ENCODE results near the gene GREB1L.
"Not testable (repeated sequence)": the region's sequence is repeated elsewhere in the genome, so short reads cannot be mapped to it uniquely, and the experiment has no call there.

The GREB1L gene

DNA sequence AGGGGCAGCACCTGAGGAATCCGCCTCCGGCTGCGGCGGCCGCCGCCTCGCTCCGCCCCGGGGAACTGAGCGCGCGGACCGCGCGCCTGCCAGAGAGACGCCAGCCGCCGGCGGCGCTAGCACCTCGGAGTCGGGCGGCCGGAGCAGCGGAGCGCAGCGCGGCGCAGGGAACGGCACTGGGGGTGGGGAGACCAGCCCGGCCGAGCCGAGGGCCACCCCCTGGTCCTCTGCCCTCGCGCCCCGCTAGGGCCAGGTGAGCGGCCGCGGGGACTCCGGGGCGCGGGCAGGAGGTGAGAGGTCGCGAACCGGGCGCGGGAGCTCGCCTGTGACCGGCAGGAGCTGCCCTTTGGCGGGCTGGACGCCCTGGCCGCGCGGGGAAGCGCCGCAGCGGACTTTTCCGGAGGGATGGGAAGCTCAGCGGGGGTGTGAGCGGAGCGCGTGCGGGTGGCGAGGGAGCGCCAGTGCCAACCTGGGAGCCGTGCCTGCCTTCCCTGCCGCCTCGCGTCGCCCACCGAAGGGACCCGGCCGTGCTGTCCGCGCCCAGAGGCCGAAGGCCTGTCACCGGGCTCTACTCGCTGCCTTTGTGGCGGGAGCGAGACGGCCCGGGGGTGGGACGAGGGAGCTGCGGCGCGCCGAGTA lies at the start of gene GREB1L:
Gene GREB1L (plus strand): TSS at position 92 of the 639 bp plus-strand sequence. CDS start 141,287 bp downstream, outside the sequence.
- Mint-ChIP-seq H3K4me3 (no peak within 1 kb of the TSS), H3K27me3 (peaks cover 37% of the 10 kb centered on the region), H3K9me3 (no peaks in the 10 kb centered on the region), H3K27ac (no peak within 1 kb of the TSS), H3K36me3 (no peaks in the 10 kb centered on the region), H3K4me1 (peaks cover 3% of the 10 kb centered on the region)

DNA sequence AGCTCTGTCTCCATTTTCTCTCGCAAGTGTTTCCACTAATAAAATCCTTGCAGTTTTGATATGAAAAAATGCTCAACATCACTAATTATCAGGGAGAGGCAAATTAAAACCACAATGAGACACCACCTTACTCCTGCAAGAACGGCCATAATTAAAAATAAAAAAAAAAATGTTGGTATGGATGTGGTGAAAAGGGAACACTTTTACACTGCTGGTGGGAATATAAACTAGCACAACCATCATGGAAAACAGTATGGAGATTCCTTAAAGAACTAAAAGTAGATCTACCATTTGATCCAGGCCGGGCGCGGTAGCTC lies 49.8 kb upstream of the GREB1L start:
- no peak overlapping the region for H3K4me3 Mint-ChIP-seq
- H3K27ac Mint-ChIP-seq = no peak overlapping the region
- no peaks in the 10 kb centered on the region for H3K4me1 Mint-ChIP-seq
- peaks cover 16% of the 10 kb centered on the region for H3K27me3 Mint-ChIP-seq
- no peaks in the 10 kb centered on the region for H3K9me3 Mint-ChIP-seq
- no peaks in the 10 kb centered on the region for H3K36me3 Mint-ChIP-seq

DNA sequence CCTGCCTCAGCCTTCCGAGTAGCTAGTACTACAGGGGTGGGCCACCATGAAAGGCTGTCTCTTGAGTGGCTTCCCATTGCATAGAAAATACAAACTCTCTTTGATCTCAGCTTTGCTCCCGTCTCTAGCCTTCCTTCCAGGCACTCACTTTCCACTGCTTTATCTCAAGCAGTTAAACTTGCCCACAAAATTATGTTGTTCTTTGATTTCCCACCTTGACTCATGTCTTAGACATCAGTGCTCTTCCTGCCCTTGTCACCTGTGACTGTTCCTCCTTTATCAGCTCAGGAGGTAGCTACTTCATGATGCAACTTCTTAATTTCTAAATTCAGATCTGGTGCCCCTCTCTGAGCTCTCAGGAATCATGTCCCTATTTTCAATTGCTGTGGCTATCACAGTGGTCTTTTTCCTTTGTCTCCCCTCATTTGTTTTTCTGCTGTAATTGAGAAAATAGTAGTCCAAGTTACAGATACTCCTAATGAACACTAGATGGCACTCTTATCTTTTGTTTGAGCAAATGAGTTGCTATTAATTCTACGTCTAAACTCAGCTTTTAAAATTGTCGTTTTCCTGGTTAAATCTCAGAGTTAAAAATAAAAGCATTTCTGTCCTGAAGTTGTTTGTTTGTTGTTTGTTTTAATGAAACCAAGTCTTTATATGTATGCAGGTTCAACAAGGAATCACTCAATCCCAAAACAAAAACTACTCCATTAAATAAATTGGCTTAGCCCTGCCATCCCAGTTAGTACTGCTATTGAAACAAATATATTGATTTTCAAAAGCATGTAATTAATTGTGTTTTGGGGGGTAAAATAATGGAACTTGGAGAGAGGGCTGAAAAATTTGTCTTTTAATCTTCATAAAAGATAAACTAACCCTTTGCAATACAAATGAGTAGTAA lies 46.9 kb upstream of the GREB1L start:
- Mint-ChIP-seq H3K9me3 (no peaks in the 10 kb centered on the region), H3K36me3 (no peaks in the 10 kb centered on the region), H3K27me3 (peaks cover 15% of the 10 kb centered on the region), H3K4me1 (no peaks in the 10 kb centered on the region), H3K4me3 (no peak overlapping the region), H3K27ac (peak overlapping the region; percentile 43)

DNA sequence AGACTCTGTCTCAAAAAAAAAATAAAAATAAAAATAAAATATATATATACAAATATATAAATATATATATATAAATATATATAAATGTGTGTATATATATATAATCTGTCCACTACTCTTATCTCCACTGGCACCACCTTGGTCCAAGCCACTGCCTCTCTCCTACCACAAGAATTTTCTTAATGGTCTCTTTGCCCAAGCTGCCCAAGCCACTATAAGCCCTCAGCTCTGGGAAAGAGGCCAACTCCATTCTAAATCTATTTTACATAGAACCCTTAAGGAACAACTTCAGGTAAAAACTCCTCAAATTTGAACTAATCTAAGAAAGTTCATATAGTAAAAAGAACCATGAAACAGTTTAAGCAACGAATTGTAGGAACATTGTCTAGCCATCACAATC lies 45.6 kb upstream of the GREB1L start:
- H3K9me3 Mint-ChIP-seq = no peaks in the 10 kb centered on the region
- peaks cover 12% of the 10 kb centered on the region for H3K27me3 Mint-ChIP-seq
- no peaks in the 10 kb centered on the region for H3K4me1 Mint-ChIP-seq
- no peak overlapping the region for H3K4me3 Mint-ChIP-seq
- no peaks in the 10 kb centered on the region for H3K36me3 Mint-ChIP-seq
- H3K27ac Mint-ChIP-seq = no peak overlapping the region

DNA sequence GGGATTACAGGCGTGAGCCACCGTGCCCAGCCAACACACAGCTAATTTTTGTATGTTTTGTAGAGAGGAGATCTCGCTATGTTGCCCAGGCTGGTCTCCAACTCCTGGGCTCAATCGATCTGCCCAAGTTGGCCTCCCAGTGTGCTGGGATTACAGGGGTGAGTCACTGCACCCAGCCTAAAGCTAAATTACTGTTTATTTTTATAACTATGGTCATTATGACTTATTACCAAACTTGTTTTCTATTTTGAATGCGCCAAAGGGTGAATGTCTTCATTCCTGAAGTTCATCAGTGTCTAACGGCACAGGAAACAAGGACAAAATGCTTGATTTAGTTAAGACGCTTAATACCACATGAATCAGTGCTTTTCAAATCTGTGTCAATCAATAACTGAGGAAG lies 38.9 kb upstream of the GREB1L start:
- Mint-ChIP-seq H3K27ac (no peak overlapping the region), H3K4me1 (no peaks in the 10 kb centered on the region), H3K36me3 (no peaks in the 10 kb centered on the region), H3K9me3 (no peaks in the 10 kb centered on the region), H3K27me3 (peaks cover 2% of the 10 kb centered on the region), H3K4me3 (no peak overlapping the region)

DNA sequence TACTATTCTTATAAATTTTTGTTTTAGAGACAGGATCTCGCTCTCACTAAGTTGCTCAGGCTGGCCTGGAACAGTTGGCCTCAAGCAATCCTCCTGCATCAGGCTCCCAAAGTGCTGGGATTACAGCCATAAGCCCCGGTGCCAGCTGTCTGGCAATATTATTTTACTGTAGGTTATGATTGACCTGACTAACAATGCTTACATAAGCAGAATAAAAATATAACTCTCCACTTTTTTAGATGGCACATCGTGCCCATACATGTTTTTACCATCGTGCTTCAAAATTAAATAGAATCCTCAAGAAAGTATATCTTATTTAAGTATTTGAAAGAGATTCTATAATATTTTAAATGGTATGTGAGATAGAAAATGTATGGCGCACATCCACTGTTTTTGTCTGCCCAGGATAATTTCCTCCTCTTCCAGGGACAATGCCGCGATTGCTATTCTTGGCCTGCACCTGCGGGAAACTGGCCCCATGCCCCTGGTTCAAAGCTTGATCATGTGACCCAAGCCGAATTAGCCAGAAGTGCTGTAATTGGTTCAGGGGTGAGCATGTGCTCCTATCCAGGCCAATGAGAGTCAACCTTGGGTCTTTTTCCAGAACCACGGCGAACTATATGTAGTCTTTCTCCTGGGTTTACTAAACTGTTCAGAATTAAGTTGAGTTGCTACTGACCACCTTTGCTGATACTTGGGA lies 38.3 kb upstream of the GREB1L start:
- Mint-ChIP-seq H3K36me3 (no peaks in the 10 kb centered on the region), H3K4me3 (no peak overlapping the region), H3K9me3 (no peaks in the 10 kb centered on the region), H3K27me3 (peaks cover 2% of the 10 kb centered on the region), H3K4me1 (no peaks in the 10 kb centered on the region), H3K27ac (no peak overlapping the region)

DNA sequence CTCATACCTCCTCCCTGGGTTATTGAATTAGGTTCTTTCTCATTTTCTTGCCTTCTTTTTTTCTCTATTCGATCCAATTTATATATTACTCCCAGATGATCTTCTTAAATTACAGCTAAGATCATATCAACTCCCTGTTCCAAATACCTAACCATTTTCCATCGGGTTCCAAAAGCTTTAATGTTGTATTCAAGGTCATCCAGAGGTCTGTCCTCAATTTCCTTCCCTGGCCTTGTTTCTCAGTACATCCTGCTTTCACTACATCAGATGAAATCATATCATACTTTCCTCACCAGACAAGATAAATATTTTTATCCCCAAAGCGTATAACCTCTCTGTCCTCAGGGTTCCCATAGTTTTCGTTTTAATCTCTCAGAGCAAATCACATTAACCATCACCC lies 36.3 kb upstream of the GREB1L start:
- H3K4me1 Mint-ChIP-seq = no peaks in the 10 kb centered on the region
- no peaks in the 10 kb centered on the region for H3K36me3 Mint-ChIP-seq

DNA sequence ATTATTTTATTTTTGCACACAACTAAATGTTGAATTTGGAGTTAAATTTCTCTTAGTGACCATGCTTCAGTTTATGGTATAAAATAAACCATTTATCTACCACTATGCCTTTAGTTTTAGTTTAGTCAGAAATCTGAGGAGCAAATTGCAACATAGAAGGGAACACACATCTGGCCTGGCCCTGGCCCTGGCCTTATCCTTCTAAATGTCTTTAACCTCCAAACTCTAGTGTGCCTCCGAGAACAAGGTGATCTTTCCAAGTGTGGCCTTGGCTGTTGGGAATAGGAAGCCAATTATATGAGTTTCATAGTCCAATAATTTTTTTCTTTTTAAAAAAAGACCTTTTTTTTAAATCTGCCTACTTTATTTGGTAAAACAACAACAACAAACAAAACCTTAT lies 31.8 kb upstream of the GREB1L start:
- Mint-ChIP-seq H3K27ac (no peak overlapping the region), H3K9me3 (no peaks in the 10 kb centered on the region), H3K4me1 (no peaks in the 10 kb centered on the region), H3K4me3 (no peak overlapping the region), H3K27me3 (no peaks in the 10 kb centered on the region), H3K36me3 (no peaks in the 10 kb centered on the region)

More for the DNA sequence above, 36.3 kb upstream of the GREB1L start:
- Mint-ChIP-seq H3K27ac (no peak overlapping the region), H3K4me3 (no peak overlapping the region), H3K9me3 (no peaks in the 10 kb centered on the region), H3K27me3 (no peaks in the 10 kb centered on the region)

DNA sequence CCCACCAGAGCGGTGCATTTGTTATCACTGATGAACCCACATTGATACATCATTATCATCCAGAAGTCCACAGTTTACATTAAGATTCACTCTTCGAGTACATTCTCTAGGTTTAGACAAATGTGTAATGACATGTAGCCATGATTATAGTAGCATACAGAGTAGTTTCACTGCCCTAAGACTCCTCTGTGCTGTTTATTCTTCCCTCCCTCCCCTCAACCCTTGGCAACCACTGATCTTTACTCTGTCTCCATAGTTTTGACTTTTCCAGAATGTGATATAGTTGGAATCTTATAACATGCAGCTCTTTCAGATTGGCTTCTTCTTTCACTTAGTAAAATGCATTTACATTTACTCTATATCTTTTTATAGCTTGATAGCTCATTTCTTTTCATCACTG lies 31.2 kb upstream of the GREB1L start:
- no peaks in the 10 kb centered on the region for H3K9me3 Mint-ChIP-seq
- H3K27me3 Mint-ChIP-seq = no peaks in the 10 kb centered on the region
- H3K4me1 Mint-ChIP-seq = no peaks in the 10 kb centered on the region
- no peak overlapping the region for H3K27ac Mint-ChIP-seq
- no peaks in the 10 kb centered on the region for H3K36me3 Mint-ChIP-seq
- no peak overlapping the region for H3K4me3 Mint-ChIP-seq

DNA sequence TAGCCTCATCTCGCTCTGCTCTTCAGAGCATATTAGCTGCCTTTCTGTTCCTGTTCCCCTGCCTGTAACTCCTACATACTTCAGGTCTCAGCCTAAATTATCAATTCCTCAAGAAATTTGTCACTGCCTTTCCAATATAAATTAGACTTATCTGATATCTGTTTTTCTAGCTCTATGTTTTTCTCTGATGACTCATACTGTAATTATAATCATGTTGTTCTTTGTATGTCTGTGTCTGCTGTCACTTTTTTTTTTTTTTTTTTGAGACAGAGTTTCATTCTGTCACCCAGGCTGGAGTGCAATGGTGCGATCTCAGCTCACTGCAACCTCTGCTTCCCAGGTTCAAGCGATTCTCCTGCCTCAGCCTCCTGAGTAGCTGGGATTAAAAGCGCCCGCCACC lies 27.6 kb upstream of the GREB1L start:
- H3K4me1 Mint-ChIP-seq, H3K4me3 Mint-ChIP-seq, H3K27ac Mint-ChIP-seq, H3K9me3 Mint-ChIP-seq, H3K27me3 Mint-ChIP-seq, H3K36me3 Mint-ChIP-seq: not testable (repeated sequence)

DNA sequence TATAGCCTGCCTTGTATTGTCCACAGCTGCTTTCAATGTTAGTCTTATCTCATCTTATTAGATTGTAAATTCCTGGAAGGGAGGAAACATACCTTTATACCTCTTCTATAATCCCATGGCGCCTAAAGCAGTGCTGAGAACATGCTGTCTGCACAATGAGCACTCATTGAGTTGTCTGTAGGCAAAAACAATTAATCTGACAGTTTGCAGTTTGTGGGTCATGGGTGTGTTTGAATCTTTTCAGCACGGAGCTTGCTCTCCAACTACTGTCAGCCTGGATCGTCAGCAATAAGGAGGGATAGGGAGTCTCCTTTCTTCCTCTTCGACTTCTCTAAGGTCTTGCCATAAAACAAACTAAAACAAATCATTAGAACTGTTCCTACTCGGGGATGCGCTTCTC lies 26.5 kb upstream of the GREB1L start:
- no peak overlapping the region for H3K27ac Mint-ChIP-seq
- H3K36me3 Mint-ChIP-seq = no peaks in the 10 kb centered on the region
- H3K4me1 Mint-ChIP-seq = no peaks in the 10 kb centered on the region
- H3K4me3 Mint-ChIP-seq = no peak overlapping the region
- H3K27me3 Mint-ChIP-seq = no peaks in the 10 kb centered on the region
- no peaks in the 10 kb centered on the region for H3K9me3 Mint-ChIP-seq

DNA sequence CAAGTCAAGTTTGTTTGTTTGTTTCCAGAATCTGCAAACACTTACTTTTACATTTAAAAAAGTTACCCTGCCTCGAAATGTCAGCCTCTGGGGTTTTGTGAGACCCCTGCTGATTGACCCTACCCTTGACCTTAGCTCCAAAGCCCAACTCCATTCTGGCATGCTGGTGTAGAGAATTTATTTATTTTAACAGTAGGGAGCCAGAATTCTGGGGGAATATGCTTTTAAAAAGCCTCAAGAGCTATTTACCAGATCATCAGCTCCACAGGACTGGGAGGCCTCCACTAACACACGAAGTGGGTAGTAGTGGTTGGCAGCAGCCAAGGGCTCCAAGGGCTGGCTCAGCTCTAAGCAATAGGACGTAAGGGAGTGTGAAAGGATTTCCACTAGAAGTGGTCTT lies 23.2 kb upstream of the GREB1L start:
- Mint-ChIP-seq H3K9me3 (no peaks in the 10 kb centered on the region), H3K27ac (no peak overlapping the region), H3K4me1 (no peaks in the 10 kb centered on the region), H3K4me3 (no peak overlapping the region), H3K36me3 (no peaks in the 10 kb centered on the region), H3K27me3 (no peaks in the 10 kb centered on the region)

DNA sequence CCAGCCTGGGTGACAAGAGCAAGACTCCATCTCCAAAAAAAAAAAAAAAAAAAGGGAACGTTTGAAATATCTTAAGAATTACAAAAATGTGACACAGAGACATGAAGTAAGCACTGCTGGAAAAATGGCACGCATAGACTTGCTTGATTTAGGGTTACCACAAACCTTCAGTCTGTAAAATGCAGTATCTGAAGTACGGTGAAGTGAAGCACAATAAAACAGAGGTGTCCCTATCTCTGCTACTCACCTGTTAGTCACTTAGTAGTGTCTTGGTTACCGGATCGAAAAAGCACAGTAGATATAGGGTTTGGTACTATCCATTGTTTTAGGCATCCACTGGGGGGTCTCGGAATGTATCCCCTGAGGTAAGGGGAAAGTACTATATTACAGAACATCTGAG lies 11.6 kb upstream of the GREB1L start:
- Mint-ChIP-seq H3K36me3 (no peaks in the 10 kb centered on the region), H3K9me3 (no peaks in the 10 kb centered on the region), H3K4me3 (no peak overlapping the region), H3K27ac (no peak overlapping the region), H3K4me1 (no peaks in the 10 kb centered on the region), H3K27me3 (peaks cover 3% of the 10 kb centered on the region)

DNA sequence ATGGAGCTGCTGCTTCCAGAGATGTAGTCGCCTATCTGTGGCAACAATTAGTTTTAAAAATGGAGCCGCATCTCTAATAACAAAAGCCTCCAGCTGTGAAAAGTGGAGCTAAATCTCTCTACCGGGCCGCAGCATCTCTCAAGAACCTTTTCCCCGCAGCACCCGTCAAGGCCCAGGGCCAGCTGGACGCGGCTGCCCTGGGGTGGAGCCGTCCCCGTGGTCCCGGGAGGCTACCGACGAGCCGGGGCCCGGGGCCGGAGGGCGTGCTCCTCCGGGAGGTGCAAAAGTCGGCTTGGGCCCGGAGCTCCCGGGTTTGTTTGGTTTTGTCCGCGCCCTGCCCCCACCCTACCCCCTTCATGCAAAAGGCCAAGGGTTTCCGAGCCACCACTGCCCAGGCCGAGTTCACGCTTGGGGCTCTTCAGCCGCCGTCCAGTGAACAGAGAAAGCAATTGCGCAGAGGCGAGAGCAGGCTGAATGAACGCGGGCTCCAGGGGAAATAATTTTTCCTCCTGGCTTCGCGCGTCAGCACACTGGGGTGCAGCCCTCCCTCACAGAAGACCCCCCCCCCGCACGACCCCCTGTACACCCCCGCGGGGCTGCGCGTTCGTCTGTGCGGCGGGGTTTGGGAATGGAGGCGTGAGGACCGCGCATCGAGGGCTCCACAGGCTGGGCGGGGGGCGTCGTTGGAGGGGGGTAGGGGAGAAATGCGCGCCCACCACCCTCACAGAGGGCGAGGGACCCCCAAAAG lies 557 bp upstream of the GREB1L start:
- no peak overlapping the region for H3K4me3 Mint-ChIP-seq

DNA sequence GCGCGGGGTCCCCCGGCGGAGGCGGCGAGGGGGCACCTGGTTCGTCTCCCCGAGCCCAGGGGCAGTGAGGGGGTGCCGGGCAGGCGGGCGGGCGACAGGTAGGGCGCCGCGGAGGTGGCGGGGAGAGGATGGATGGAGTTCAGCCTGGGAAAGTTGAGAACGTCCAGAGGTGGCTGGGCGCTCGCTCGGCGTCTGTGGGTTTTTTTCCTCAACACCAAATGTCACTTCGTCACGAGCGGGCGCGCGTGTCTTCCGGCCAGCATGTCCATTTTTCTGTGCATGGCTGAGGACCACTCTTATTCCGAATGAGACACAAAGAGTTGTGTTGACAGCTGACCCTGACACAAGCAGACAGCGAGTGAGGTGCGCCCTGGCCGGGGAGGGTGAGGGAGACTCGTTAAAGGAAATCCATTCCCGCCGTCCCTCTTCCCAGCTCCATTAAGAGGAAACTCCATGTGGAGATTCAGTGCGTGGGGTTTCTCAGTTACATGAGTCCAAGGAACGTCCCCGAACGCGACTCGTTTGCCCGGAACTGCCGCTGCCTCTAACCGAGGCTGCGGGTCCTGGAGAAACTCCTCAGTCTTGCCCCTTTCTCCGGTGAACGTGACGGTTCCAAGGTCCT lies 859 bp downstream of the GREB1L start:
- Mint-ChIP-seq H3K36me3 (no peaks in the 10 kb centered on the region), H3K27ac (no peak overlapping the region), H3K9me3 (no peaks in the 10 kb centered on the region), H3K4me3 (no peak overlapping the region), H3K4me1 (peaks cover 3% of the 10 kb centered on the region), H3K27me3 (peaks cover 37% of the 10 kb centered on the region)

More for the DNA sequence above, 557 bp upstream of the GREB1L start:
- Mint-ChIP-seq H3K36me3 (no peaks in the 10 kb centered on the region), H3K27me3 (peaks cover 42% of the 10 kb centered on the region), H3K4me1 (peaks cover 3% of the 10 kb centered on the region), H3K9me3 (no peaks in the 10 kb centered on the region), H3K27ac (no peak overlapping the region)
